NCI-H510A (cell line): Measurements from ENCODE around the gene CHMP1B.
"Not testable (repeated sequence)": the region's sequence is repeated elsewhere in the genome, so short reads cannot be mapped to it uniquely, and the experiment has no call there.

ENCODE experiments used
- DNase-seq: peaks from one replicate; lab custom pipeline; 2025; lab: John Stamatoyannopoulos, UW

The CHMP1B gene

DNA sequence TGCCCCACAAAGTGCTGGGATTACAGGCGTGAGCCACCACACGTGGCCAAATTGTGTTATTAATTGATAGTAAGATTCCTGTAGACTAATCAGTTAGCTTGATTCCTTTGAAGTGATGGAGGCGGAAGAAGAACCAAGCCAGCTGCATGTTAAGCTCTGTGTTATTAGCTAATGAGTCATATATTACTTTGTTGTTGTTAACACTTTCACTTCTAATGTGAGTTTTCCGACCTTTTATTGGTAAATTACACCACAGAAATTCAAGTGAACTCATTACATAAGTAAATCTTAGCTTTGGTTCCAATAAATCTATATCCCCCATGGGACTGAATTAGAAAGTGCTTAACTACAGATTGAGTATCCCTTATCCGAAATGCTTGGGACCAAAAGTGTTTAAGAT, 20.3 kb downstream of the CHMP1B start:
- no peak for DNase-seq

DNA sequence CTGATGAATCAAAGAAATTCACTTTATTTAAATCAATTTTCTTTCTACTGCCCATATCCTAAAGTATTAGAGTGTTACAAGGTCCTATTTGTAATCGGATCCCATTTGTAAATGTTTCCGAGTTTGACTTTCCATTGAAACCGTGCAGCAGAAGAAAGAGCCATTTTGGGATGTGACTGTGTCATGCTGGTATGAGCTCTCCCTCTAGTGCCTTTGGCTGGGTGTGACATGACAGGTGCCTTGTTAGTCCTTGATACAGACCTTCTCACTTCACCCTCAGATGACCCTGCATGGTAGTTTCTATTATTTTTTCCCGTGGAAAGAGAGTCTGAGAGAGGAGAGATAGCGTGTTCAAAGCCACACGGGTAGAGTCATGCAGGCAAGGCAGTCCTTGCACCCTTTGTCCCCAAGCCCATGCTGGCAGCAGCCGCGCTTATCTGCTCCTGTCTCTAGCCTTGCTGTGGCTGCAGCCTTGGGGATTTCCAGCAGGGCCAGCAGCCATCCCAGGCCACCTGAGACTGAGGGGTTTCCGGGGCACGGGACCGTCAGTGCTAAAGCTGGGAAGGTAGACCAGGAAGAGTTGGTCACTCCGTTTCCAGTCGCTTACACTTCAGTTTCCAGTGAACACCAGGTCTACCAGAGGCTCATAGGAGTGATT, 21.4 kb downstream of the CHMP1B start:
- DNase-seq: no peak

DNA sequence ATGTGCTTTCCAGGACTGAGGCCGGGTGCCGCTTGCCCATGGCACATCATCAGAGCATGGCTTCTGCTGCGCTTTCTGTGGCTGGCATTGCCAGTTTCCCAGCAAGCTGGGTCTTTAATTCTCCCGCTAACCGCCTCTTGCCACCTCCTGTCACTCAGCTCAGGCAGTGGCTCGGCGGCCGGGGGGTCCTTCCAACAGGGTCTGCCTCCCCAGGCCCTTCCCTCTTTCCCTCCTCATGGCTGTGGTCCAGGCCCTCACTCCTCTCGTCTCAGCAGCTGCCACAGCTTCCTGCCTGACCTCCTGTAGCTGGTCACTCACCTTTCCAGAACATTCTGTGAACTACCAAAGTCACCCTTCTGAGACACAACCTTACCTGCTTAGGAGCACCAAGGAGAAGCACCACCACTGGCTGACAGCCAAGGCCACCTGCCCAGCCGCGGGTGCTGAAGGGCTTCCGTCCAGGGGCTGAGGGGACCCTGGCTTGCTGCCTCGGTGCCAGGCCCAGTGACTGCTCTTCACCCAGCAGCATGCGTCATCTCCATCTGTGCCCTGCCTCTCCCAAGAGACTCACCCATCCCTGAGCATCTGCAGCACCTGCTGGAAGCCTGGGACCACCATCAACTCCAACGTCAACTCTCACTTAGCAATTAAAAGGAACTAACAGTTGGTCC, 22.6 kb downstream of the CHMP1B start:
- DNase-seq: no peak

DNA sequence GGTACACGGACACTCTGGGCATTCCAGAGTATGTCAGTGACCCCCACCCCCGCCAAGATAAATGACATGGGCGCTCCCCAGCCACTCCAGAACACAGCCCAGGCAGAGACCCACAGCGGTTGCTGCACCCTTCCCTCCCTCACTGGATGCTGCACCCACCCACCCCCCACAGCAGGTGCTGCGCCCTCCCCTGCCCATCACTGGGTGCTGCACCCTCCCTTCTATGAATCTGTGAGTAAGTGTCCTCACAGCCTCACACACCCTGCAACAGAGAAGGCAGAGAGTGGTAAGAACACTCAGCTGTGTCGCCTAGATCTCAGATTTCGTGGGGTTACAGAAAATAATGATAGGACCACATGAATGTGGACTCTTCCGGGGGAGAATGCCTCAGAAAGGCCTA, 23.5 kb downstream of the CHMP1B start:
- DNase-seq: no peak

DNA sequence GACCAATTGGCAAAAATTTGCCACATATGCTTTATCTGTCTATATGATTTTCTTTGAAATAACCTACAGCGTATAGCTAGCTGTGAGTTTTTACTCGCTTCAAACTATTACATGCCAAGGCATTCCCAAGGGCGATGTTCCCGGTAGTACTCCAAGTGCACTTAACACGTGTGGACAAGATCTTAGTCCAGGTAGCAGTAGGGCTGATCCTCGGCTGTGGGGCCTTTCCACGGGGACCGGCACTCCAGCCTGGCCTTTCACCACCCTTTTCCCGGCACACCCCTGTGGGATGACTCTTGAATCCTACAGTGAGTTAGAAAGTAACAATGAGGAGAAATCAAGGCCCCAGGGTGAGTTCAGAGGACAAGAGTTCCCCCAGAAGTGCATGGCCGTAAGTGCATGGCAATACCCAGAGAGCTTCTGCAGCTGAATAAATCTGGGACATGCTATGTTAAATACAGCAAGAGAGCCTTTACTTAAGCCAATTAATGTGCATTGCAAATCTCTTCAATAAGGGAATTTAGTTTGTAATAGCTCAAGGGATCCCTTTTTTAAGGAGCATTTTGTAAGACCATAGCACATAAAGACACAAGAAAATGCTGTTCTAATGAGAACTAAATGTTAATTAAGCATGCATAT, 26.4 kb downstream of the CHMP1B start:
- no peak for DNase-seq

DNA sequence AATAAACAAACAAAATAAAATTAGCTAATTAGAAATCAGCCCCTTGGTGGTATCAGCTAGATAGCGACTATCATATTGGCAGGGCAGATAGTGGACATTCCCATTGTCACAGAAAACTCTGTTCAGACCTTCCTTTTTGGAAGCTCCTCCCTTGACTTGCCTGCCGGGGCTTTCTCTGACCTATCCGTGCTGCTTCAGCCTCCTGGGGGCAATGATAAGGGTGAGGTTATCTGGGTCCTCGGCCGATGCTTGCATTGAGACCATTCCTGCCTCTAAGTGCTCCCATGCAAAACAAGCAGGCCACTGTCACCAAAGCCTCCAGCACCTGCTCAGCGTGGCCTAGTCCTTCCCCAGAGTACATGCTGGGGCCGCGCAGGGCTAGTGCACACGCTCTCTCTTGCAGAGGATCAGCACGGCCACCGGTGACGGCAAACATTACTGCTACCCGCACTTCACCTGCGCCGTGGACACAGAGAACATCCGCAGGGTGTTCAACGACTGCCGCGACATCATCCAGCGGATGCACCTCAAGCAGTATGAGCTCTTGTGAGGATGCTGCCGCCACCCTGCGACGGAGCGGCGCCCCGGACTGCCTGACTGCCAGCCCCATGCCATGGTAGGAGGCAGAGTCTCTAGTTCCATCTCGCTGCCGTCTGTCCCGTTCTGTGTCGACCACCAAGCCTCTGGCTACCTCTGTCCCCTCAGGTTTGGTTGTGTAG, 29.5 kb downstream of the CHMP1B start:
- no peak for DNase-seq

DNA sequence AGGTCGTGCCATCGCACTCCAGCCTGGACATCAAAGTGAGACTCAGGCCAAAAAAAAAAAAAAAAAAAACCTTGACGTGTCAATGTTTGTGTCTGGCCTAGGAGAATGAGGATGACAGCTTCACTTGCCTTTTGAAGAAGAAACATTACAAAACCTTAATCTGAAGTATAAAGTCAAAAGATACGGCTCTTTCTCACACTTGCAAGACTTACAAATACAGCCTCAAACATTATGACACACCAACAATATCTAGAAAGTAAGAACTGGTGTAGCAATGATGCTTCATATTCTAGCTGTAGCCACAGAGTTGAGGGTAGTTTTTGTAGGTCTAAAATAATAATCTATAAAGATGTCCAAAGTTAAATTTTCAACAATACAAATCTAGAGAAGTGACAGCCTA, 31.4 kb downstream of the CHMP1B start:
- DNase-seq: no peak

DNA sequence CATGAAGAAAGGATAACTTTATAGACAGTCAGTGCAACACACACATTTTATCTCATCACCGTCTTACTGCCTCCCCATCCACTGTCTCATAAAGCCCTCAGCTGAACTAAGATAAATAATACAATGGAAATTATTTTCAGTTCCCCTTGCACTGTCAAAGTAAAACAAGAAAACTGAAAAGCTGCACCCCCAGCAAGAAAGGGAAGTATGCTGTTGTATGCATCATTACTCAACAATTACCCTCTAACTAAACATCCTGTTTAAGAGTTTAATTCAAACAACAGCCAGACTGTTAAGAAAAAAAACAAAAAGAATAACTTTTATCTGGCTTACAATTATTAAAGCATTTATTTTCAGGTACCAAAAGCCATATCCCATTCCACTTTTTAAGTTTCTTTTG, 31.9 kb downstream of the CHMP1B start:
- no peak for DNase-seq

DNA sequence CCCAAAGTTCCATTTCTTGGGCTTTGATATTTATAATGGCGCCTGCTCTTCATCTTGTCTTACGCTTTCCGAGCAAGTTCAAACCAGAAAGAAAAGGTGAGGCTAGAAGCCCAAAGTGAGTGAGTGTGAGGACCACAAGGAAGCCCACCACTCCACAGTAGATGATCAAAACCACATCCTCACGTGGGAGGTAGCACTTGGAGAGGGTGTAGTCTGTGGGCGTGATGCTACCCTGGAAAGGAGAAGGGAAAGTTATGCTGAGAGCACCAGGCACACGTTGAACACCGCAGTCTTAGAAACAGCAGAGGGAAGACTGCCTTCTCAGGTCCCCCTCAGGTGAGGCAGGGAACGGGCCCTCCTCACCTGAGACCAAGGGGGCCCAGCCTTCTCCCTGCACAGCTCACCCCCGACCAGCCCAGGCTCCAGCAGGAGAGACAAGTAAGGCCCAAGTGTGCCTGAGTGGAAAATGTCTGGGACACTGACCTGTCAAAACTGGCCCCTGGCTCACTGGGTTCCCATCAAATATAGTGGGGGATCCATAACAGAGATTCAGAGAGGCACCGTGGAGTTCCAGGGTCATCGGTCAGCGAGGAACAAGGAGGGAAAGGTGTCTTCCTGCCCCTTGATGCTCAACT, 33.3 kb downstream of the CHMP1B start:
- no peak for DNase-seq

DNA sequence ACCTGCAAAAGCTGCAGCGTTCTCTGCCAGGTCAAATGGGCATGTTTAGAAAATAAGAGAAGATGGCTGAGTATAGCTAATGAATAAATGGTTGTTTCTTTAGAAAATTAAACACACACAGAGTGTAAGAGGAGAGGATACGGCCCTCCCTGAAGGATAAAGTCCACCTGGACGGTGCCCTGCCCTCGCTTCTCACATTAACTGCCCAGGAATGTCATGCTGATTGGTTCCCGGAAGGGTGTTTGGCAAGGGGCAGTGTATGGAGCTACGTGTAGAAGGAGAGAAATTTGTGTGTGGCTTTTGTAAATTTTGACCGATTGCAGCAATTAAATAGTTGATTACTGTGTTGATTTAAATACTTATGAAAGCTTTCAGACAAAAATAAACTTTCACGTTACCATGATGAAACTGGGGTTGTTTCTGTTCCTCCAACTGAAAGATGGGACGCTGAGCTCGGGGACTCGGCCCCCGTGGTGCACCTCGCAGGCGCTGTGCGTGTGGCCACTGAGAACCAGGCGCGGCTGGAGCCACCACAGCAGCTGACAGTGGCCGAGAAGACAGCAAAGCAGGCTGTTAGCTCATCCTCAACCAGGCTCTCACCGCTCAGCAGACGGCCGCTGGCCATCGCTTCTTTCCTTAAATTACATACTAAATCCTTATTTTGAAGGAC, 34.2 kb downstream of the CHMP1B start:
- no peak for DNase-seq

DNA sequence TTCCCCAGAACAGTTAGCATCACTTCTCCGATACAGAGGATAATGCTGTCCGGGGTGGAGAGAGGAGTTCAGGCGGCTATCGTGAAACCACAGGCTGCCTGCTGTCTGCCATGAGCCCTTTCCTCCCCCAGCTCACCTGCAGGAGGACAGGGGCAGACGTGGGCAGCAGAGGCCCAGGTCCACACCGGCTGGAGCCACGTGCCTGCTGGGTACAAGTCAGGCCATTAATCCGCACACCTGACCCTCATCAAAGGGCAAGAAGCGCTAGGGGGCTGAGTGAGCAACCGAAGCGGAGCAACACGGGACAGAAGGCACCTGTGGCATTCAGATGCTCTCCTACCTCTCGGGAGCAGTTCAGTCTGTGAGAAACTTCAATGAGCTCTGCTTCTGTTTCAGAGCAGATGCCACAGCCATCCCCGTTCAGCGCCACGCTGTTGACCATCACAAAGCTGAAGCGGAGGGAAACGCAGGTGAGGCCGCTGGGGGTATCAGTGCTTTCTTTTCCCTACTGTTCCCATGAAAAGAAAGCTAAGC, 35.4 kb downstream of the CHMP1B start:
- no peak for DNase-seq

DNA sequence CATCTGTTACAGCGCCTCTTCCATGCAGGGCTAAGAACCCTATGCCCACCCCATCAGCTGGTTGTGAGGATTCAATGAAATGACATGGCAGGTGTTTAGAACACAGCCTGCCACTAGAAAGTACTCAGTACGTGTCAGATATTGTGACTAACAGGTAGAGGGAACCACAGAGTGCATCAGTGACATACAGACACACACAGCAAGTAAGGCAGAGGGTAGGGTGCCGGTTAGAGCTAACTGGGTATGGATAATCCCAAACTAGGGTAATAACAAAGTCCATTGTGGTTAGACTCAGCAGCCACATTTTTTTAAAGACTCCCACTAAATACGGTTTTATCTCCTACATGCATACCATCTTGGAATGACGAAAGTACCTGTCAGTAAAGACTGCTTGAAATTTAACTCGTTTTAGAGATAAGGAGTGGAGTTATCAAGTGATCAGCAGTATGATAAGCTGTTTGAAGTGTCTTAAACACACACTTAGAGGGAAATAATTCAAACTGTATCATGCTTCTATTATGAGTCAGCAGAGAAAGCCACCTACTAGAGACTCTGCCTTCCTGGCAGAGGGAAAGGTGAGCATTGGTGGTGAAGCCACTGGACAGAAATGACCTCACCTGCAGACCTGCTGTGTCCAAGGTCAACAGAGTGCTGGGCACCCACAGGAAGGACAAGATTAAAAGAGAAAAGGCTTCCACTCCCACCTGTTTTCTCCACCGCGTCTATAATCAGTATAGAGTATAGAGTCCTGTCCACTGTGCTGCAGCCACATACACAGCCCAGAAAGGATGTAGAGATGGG, 36.3 kb downstream of the CHMP1B start:
- no peak for DNase-seq

DNA sequence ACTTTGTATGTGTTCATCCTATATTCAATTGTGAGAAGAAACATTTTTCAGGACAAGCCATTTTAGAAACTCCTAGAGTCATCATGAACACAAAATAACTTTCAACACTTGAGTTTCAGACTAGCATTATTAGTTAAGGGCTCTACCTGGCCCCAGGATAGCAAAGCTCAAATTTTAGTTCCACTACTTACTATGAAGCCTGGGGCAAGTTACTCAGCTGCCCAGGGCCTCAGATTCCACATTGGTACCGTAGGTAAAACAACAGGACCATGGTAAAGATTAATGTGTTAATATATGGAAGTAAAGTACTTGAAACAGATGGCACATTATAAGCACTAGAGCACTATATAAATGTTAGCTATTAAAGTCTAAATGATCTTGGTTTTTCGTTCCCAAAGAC, 37.5 kb downstream of the CHMP1B start:
- no peak for DNase-seq

DNA sequence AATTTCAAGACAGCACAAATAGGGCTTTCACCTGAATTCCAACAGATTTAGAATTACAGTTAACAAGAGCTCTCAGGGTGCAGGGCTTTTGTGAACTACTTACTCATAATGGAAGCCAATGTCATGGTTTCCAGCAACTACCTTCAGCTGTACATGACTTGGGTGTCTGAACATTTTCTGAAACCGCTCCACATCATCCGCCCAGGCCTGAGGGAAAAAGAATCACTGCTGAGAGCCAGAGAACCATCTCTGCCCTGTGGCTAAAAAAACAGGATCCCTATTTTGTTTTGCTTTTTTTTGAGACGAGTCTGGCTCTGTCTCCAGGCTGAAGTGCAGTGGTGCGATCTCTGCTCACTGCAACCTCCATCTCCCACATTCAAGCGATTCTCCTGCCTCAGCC, 38.1 kb downstream of the CHMP1B start:
- DNase-seq: no peak

DNA sequence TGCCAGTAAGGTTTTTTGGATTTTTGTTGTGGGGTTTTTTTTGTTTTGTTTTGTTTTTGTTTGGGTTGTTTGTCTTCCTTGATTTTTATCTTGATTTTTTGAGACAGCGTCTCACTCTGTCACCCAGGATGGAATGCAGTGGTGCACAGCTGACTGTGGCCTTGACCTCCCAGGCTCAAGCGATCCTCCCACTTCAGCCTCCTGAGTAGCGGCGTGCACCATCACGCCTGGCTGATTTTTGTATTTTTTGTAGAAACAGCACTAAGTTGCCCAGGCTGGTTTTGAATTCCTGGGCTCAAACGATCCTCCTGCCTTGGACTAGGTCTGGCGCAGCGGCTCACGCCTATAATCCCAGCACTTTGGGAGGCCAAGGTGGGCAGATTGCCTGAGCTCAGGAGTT, 40.5 kb downstream of the CHMP1B start:
- DNase-seq: no peak

DNA sequence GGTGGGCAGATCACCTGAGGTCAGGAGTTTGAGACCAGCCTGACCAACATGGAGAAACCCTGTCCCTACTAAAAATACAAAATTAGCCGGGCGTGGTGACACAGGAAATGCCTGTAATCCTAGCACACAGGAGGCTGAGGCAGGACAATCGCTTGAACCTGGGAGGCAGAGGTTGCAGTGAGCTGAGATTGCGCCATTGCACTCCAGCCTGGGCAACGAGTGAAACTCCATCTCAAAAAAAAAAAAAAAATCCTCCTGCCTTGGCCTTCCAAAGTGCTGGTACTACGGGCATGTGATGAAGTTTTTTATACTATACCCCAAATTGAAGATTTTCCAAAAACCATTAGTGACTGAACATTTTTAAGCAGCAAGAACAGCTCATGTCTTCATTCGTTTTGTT, 41.2 kb downstream of the CHMP1B start:
- DNase-seq: not testable (repeated sequence)

DNA sequence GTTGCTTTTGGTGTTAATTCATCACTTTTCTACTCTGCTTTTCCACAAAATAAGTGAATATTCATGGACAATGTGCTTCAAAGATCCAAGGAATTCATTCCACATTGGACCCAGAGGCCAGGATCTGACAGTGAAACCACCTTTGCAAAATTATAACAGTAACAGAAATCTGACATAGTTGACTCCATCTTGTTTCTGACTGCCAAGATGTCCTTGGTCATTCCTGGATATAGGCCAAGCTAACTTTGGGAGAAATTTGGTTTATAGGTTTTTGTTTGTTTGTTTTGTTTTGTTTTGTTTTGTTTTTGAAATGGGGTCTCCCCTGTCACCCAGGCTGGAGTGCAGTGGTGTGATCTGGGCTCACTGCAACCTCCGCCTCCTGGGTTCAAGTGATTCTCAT, 46.6 kb downstream of the CHMP1B start:
- no peak for DNase-seq

DNA sequence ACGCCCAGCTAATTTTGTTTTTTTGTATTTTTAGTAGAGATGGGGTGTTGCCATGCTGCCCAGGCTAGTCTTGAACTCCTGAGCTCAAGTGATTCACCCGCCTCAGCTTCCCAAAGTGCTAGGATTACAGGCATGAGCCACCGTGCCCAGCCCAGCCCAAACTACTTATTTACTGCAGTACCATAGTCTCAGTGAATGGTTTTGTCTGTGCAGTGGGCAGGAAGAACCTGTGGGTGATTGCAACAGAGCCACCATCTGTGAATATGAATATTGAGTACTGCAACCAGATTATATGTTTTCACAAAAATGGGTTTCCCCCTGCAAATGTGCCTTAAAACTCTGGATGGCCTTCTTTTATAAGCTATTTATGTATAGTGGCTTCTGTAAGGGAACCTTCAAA, 47.9 kb downstream of the CHMP1B start:
- no peak for DNase-seq

DNA sequence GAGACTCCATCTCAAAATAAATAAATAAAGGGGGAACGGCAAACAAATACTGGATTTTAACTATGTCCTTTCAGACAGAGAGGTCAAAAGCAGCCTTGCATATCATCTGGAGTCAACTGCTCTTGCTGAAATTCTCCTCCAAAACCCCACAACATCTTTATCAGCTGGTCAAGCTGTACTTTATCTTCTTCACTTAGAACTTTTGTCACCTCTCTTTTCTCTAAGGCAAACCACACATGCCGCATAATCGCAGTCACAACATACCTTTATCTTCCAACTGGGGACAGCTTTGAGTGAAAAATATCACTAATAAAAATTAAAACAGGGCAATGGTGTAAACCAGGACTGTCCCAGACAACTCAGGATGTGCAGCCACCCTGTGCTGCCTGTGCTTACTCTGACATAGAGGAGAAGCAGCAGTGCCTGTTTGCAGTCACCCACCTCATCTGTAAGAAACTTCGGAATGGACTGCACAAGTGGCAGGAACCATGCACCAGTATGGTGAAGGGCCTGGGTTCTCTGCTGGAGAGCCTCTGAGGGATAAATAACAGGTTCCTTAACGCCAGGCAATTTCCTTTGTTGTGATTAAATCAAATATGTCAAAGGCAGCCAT, 50.7 kb downstream of the CHMP1B start:
- DNase-seq: no peak

DNA sequence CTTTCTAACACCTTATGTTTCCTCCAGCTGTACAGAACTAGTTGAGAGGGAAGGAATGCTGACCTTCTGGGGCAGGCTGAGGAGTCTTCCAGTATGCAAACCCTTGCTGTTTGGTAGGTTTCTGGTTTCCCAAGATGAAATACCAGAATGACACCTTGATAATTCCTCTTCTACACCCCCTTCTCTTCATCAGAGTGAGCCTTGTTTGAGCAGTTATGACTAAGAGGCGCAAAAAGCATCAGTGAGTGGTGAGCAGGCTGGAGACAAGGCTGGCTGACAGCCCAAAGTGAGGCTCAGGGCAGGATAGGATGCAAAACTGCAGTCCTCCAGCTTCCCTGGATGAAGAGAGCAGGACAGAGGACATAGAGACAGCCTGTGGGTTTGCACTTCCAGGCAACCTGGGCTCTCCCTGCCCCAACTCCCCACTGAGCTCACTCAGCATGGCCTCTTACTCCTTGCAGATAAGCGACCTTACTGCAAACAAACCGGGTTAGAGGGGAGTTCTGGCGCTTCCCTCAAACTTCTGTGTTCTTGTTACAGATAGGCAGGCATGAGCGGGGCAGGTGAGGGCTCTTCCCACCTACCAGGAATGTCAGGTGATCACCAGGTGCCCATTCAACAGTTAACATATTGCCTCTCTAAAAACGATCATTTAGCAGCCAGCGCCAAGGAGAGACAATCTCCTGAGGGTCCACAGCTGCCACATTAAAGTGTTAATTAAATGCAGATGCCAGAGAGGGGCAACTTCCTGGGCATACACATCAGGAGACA, 51.5 kb downstream of the CHMP1B start:
- DNase-seq: no peak
